ENCODE measurements around the gene FZR1. TPM values are rescaled to one million over a fixed set of nuclear protein-coding genes. Genes with fewer than 3 reads are reported as not detected.

FZR1 gene
- total and polyA plus RNA-seq, 2 of the 8 experiments (the other 6 are each of a cell fraction or from before 2014, with no cell fraction given) = 21.6 to 35.5 TPM

DNA sequence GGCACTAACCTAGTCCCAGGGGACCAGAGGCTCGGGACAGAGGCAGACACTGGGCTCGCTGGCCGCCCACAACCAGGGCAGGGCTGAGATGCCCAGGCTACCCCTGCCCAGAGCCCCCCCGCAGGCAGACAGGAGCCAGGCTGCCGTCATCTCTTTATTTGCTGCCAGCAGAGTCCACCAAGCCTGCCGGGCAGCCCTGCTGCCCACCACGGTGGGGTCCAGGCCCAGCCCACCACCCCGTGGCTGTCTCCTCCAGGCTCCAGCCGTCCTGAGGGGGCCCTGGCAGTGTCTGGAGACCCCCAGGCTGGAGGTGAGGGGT lies 37.9 kb downstream of the FZR1 start (continued):
- TF ChIP-seq BACH1 (IDR thresholded peaks at IDR 0.05; ENCODE audit: low read length) = no peak
- no peak for TF ChIP-seq ASH2L (IDR thresholded peaks at IDR 0.05; ENCODE audit: low read length)
- TF ChIP-seq CEBPB (IDR thresholded peaks at IDR 0.05; ENCODE audit: low read depth, low read length) = no peak
- no peak for TF ChIP-seq CHD2 (IDR thresholded peaks at IDR 0.05; ENCODE audit: low read length)
- TF ChIP-seq BRCA1 (IDR thresholded peaks at IDR 0.05; ENCODE audit: low read depth, low read length) = no peak
- no peak for TF ChIP-seq RAD21 (IDR thresholded peaks at IDR 0.05 in 1 of 2, conservative IDR thresholded peaks at IDR 0.05 in 1 of 2; ENCODE audit: low read depth in 2 of 2, low read length in 2 of 2)
- TF ChIP-seq CHD1 (IDR thresholded peaks at IDR 0.05; ENCODE audit: low read depth, low read length) = no peak
- no peak for TF ChIP-seq SP2 (IDR thresholded peaks at IDR 0.05; ENCODE audit: low read length)
- no peak for TF ChIP-seq NRF1 (IDR thresholded peaks at IDR 0.05; ENCODE audit: low read depth, low read length)
- no peak for TF ChIP-seq KDM5A (IDR thresholded peaks at IDR 0.05; ENCODE audit: low read length)
